Epithelial cell of esophagus (primary cell): ENCODE data around the gene NEDD4L.
"Not testable (repeated sequence)": the region's sequence is repeated elsewhere in the genome, so short reads cannot be mapped to it uniquely, and the experiment has no call there.

Experiments used
- DNase-seq: peaks from one replicate; pipeline ENCODE4 v3.0.0; 2010; ENCODE audit warnings: low read depth
- H3K4me3 ChIP-seq: 2 replicates; pipeline ENCODE4 v1.5.1; 2011; ENCODE audit warnings: mild to moderate bottlenecking, low read length, control low read depth
- CTCF ChIP-seq: IDR thresholded peaks from 2 replicates; pipeline ENCODE4 v1.5.1; 2011; ENCODE audit warnings: low read depth, mild to moderate bottlenecking, low read length, control low read depth, inconsistent platforms; ENCODE audit not compliant: insufficient read depth; ENCODE audit errors: missing control alignments

Gene NEDD4L

DNA sequence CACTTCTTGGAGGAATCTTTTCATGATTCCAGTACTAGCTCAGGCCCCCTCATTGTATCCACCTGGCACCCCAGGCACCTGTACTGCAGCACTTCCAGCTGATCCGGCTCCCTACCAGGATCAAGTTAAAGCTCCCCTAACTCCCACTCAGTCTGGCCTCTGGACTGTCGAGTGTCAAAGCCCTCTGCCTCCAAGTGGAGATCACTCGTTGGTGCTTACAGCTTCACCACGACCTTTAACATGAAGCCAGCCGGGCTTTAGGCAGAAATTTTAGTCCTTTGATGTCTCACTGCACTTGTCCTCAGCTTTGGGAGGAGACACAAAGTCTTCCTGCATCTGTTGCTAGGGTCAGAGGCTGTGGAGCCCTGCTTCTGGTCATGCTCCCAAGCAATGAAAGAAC lies 387.2 kb downstream of the NEDD4L start:
- no peak for TF ChIP-seq CTCF

DNA sequence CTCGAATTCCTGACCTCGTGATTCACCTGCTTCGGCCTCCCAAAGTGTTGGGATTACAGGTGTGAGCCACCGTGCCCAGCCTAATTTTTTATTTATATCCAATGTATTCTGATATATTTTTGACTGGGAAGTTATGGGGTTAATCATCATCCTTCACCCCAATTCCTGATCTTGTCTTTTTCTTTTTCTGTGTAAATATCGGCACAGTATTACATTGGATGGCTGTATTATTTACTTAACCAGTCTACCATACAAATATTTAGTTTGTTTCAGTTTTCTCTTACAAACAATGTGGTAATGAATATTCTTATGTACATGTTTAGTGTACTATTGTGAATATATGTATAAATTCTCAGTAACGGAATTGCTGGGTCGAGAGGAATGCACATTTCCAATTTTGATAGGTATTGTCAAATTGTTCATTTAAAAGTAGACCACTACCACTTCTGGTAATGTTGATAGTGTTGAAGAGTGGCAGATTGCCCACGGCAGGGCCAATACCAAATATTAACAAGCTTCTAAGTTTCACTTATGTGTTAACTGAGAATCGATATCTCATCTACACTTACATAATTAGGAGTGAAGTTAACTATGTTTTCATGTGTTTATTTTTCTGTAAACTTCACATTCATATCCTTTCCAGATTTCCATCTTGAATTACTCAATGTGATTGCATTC lies 388.2 kb downstream of the NEDD4L start:
- no peak overlapping the region for H3K4me3 ChIP-seq
- TF ChIP-seq CTCF: no peak
- no peak for DNase-seq

More for the DNA sequence above, 387.2 kb downstream of the NEDD4L start:
- DNase-seq: no peak
- no peak overlapping the region for H3K4me3 ChIP-seq

- DNase-seq, H3K4me3 ChIP-seq: not testable (repeated sequence)
Observed at GRCh38 chr18:58435221-58436005, 391.4 kb downstream of the NEDD4L start.

DNA sequence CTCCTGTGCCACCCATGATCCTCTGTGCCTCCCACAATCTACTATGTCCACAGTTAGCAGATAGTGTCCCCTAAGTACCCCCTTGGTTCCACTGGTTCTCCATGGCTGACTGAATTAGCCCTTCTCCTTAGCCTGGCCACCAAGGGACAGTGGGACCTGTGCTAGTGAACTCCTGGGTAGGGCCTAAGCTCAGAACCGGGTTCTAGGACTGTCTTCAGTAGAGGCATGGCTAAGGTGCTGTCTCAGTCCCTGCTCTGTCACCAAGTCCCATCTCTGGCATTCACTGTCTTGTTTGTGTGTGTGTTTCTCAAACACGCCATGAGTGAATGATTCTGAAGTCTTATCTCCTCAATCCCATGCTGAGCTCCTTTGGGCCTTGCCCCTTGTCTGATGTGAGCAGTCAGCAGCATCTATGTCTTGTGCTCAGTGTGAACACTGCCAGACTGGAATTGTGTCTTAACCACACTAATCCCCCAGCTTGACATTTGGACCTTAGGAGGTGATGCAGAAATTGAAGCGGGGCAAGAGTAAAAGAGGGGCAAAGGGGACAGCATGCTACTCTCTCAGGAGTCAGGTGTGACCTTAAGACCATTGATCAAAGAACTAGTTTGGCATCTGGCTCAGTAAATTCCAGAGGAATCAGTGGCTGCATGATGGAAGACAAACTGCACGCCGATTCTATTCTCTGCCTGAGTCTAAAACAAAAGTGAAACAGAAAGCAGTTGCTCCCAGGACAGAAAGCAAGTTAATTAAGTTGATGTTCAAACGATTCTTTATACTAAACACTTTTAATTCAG lies 394.3 kb downstream of the NEDD4L start:
- no peak overlapping the region for H3K4me3 ChIP-seq
- no peak for DNase-seq
- TF ChIP-seq CTCF: no peak

DNA sequence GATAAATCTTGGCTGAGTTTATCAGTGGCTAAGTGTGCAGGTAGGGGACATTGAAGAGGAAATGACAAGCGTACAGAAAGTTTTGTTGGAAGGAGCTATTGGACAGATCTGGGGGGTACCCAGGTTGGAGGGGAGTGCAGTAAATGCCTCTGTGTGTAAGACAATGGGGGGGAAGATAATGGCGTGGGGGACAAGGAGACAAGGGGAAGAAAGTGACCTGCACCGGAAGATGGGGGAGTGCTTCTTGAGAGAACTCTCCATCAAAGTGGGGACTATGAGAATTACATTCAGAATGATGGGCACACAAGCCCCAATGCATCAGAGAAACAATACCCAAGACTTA lies 394.9 kb downstream of the NEDD4L start:
- DNase-seq: no peak
- TF ChIP-seq CTCF: no peak
- H3K4me3 ChIP-seq: no peak overlapping the region

- no peak for TF ChIP-seq CTCF
Observed at GRCh38 chr18:58443671-58444070, 399.6 kb downstream of the NEDD4L start.

GRCh38 chr18:58446391-58447060 lies 402.5 kb downstream of the NEDD4L start:
- DNase-seq: no peak
- TF ChIP-seq CTCF: no peak
- H3K4me3 ChIP-seq: no peak overlapping the region

More at GRCh38 chr18:58443671-58444070, 399.6 kb downstream of the NEDD4L start:
- DNase-seq: no peak
- H3K4me3 ChIP-seq: no peak overlapping the region
